ENCODE measurements around the gene LARP1B. TPM values are rescaled to one million over a fixed set of nuclear protein-coding genes. Genes with fewer than 3 reads are reported as not detected.

Gene LARP1B
- total and polyA plus RNA-seq, 11 donors, result 12.8 to 31.3 (median 18.0) TPM

- 95 to 100% (median 98%) methylated on average over 1 of the region's 1 CpG for WGBS, 4 donors
- TF ChIP-seq POLR2A (IDR thresholded peaks at IDR 0.05) (no peak), CTCF (IDR thresholded peaks at IDR 0.05) (no peak)
- intact Hi-C loops (cut with DNase I), result no loop called here
Observed at GRCh38 chr4:128176643-128177042, 115.5 kb downstream of the LARP1B start.

GRCh38 chr4:128177498-128177897 is 116.4 kb downstream of the LARP1B start:
- Histone ChIP-seq H3K27ac (no peak overlapping the region), H3K27me3 (no peaks in the 10 kb centered on the region), H3K4me1 (no peaks in the 10 kb centered on the region), H3K36me3 (peaks cover 0 to 3% (median 0%) of the 10 kb centered on the region in 9 donors), H3K9me3 (no peaks in the 10 kb centered on the region), H3K4me3 (no peak overlapping the region)
- no peak for DNase-seq
- intact Hi-C loops (cut with DNase I), result no loop called here
- no peak for TF ChIP-seq POLR2A (IDR thresholded peaks at IDR 0.05)
- no peak for TF ChIP-seq CTCF (IDR thresholded peaks at IDR 0.05)
- 73 to 84% (median 79%) methylated on average over 1 of the region's 1 CpG for WGBS, 4 donors
- ATAC-seq, result no peak

More at GRCh38 chr4:128176643-128177042, 115.5 kb downstream of the LARP1B start:
- no peaks in the 10 kb centered on the region for H3K9me3 ChIP-seq
- H3K27ac ChIP-seq, result no peak overlapping the region
- no peaks in the 10 kb centered on the region for H3K27me3 ChIP-seq
- no peak for ATAC-seq
- peaks cover 0 to 3% (median 0%) of the 10 kb centered on the region in 9 donors for H3K36me3 ChIP-seq
- no peak for DNase-seq
- no peaks in the 10 kb centered on the region for H3K4me1 ChIP-seq
- H3K4me3 ChIP-seq, result no peak overlapping the region

- ATAC-seq, result no peak
Observed at GRCh38 chr4:128186623-128187022, 125.5 kb downstream of the LARP1B start.

More at GRCh38 chr4:128186623-128187022, 125.5 kb downstream of the LARP1B start:
- Histone ChIP-seq H3K4me1 (peaks cover 0 to 8% (median 1%) of the 10 kb centered on the region in 12 donors), H3K36me3 (peaks cover 0 to 5% (median 0%) of the 10 kb centered on the region in 9 donors), H3K27me3 (no peaks in the 10 kb centered on the region), H3K27ac (no peak overlapping the region), H3K9me3 (peaks cover 0 to 9% (median 0%) of the 10 kb centered on the region in 12 donors), H3K4me3 (no peak overlapping the region)
- TF ChIP-seq CTCF (IDR thresholded peaks at IDR 0.05) (no peak), POLR2A (IDR thresholded peaks at IDR 0.05) (no peak)
- intact Hi-C loops (cut with DNase I), result no loop called here
- no peak for DNase-seq
- 97 to 100% (median 98%) methylated on average over 2 of the region's 2 CpGs for WGBS, 4 donors

Data from heart left ventricle (tissue), 16 donors.